Activated CD4-positive, alpha-beta T cell treated with anti-CD3 and anti-CD28 coated beads for 48 hours (primary cell): ENCODE results near the gene TRAF3.
"Not testable (repeated sequence)": the region's sequence is repeated elsewhere in the genome, so short reads cannot be mapped to it uniquely, and the experiment has no call there.

ENCODE experiments used
- DNase-seq: peaks from one replicate; pipeline ENCODE4 v3.0.0-alpha.2; 2020

Gene TRAF3

GRCh38 chr14:102831163-102831804 lies 54.0 kb downstream of the TRAF3 start:
- no peak for DNase-seq

GRCh38 chr14:102833341-102833740 lies 56.1 kb downstream of the TRAF3 start:
- DNase-seq: no peak

- DNase-seq: no peak
Observed at GRCh38 chr14:102833991-102834390, 56.7 kb downstream of the TRAF3 start.

- DNase-seq: no peak
Observed at GRCh38 chr14:102835959-102836358, 58.7 kb downstream of the TRAF3 start.

GRCh38 chr14:102837120-102837519 lies 59.9 kb downstream of the TRAF3 start:
- not testable (repeated sequence) for DNase-seq

- DNase-seq: no peak
Observed at GRCh38 chr14:102838501-102838900, 61.3 kb downstream of the TRAF3 start.

GRCh38 chr14:102840115-102840514 lies 62.9 kb downstream of the TRAF3 start:
- no peak for DNase-seq

- DNase-seq: no peak
Observed at GRCh38 chr14:102840771-102841528, 63.7 kb downstream of the TRAF3 start.

- no peak for DNase-seq
Observed at GRCh38 chr14:102848830-102849525, 71.7 kb downstream of the TRAF3 start.

GRCh38 chr14:102849526-102850379 lies 72.5 kb downstream of the TRAF3 start:
- no peak for DNase-seq

GRCh38 chr14:102853648-102854047 lies 76.4 kb downstream of the TRAF3 start:
- no peak for DNase-seq

- DNase-seq: no peak
Observed at GRCh38 chr14:102854091-102854703, 76.9 kb downstream of the TRAF3 start.

GRCh38 chr14:102856179-102856578 lies 78.9 kb downstream of the TRAF3 start:
- DNase-seq: no peak

GRCh38 chr14:102857444-102857843 lies 80.2 kb downstream of the TRAF3 start:
- DNase-seq: no peak

GRCh38 chr14:102859911-102860310 lies 82.7 kb downstream of the TRAF3 start:
- no peak for DNase-seq

- no peak for DNase-seq
Observed at GRCh38 chr14:102862154-102862773, 85.0 kb downstream of the TRAF3 start.

GRCh38 chr14:102863381-102863780 lies 86.1 kb downstream of the TRAF3 start:
- DNase-seq: no peak

GRCh38 chr14:102865916-102866315 lies 88.7 kb downstream of the TRAF3 start:
- DNase-seq: not testable (repeated sequence)

GRCh38 chr14:102866982-102867761 lies 89.9 kb downstream of the TRAF3 start:
- DNase-seq: no peak

- DNase-seq: no peak
Observed at GRCh38 chr14:102867826-102868580, 90.8 kb downstream of the TRAF3 start.
